GM18499 (cell line): ENCODE data around the gene EMC6.
"Not testable (repeated sequence)": the region's sequence is repeated elsewhere in the genome, so short reads cannot be mapped to it uniquely, and the experiment has no call there.

Source experiments
- ATAC-seq: cut with Tn5 transposase; IDR thresholded peaks from one replicate; pipeline ENCODE4 v1.9.1; 2021; ENCODE audit warnings: moderate number of reproducible peaks; ENCODE audit not compliant: insufficient read depth, unreplicated experiment

EMC6 gene

GRCh38 chr17:3702041-3702539 is 33.5 kb downstream of the EMC6 start:
- not testable (repeated sequence) for ATAC-seq

- no peak for ATAC-seq
These were observed 36.5 kb downstream of the EMC6 start for GRCh38 chr17:3704931-3705717.

DNA sequence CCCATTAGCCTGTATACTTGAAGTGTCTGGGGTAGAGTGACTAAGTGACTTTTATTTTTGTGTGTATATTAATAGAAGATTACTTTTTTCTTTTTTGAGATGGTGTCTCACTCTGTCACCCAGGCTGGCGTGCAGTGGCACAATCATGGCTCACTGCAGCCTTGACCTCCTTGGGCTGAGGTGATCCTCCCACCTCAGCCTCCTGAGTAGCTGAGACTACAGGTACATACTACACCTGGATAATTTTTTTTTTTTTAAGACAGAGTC is 37.0 kb downstream of the EMC6 start:
- ATAC-seq, result not testable (repeated sequence)

- ATAC-seq, result no peak
These were observed 39.8 kb downstream of the EMC6 start for GRCh38 chr17:3708366-3708765.

DNA sequence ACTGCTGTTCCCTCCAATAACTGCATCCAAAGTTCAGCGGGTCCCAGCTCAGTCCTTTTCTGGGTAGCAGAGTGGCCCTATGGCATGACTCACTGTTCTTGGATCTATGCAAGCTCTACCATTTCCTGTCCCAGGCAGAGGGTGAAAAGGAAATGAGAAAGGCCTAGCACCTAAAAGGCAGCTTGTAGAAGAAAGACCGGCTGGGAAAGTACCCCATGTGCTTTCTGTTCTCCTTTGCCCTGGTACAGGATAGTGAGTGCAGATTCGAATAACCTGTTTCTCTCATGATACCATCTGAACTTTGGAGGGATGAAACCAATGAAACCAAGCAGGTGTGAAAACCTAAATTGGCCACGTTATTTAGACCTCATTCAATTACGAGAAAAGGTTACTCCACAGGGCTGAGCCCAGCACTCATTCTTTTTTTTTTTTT is 42.4 kb downstream of the EMC6 start:
- peak; percentile 84 for ATAC-seq

- no peak for ATAC-seq
These were observed 44.3 kb downstream of the EMC6 start for GRCh38 chr17:3712811-3713463.

DNA sequence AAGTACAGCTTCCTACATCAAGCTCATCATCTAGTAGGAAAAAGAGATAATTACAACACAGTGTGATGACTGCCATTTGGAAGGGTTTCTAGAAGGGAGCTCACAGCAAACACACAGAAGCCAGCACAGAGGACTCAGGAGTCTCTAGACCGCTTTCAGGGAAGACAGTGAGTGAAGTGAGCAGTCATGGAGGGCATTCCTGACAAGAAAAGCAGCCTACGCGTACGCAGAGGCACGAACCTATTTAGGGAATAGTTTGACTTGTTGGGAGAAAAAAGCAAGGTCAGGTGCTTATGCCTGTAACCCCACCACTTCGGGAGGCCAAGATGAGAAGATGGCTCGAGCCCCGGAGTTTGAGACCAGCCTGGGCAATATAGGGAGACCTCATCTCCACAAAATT is 46.7 kb downstream of the EMC6 start:
- ATAC-seq, result no peak

DNA sequence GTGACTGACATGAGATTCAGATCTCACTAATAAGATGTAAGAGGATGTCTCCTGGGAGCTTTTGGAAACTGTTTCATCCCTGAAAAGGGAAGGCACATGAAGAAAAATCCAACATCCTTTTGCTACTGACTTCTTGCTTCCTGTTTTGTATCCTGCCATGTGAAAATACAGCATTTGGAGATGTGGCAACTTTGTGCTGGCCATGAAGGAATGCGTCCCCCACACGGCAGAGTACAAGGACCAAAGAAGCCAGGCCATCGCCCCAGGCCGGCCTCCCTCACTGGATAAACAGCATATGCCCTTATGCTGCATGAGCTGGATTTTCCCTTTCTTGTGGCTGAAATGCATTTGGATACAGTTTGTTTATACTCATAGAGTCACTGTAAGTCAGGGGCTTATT is 49.6 kb downstream of the EMC6 start:
- ATAC-seq, result no peak

GRCh38 chr17:3719265-3719664 is 50.7 kb downstream of the EMC6 start:
- ATAC-seq, result no peak
